Activated CD8-positive, alpha-beta memory T cell treated with anti-CD3 and anti-CD28 coated beads, Interleukin-2, amount 50 U/mL, for 24 hours (primary cell): ENCODE results near the gene SDCCAG8.

Source experiments
- DNase-seq: peaks from one replicate; pipeline ENCODE4 v3.0.0-alpha.2; 2020; ENCODE audit errors: extremely low read depth

The SDCCAG8 gene

DNA sequence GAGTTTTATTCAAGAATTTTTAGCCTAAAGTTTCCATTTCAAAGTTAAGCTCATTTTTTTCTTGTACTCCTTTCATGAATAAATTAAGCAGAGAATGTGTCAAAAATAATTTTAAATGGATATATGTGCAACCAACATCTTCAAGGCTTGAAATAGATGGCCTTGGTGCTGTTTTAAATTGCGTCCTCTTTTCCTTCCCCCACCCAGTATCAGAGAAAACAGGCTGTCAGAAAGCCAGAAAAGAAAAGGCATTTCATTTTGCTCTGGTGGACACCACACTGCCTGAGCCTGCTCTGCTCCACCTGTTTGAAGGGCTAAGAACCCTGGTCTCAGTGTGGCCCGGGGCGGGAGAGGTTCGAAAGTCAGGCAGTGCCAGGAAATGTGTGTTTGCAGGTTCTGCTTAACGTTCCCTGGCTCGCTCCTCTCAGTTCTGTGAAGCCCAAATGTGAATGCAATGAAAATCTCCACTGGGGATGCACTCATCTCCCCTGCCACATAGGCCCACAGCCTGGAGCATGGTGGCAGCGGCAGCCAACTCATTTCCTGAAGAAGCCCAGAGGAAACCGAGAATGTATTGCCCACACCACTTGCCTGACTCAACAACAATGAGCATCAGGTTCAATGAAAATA, 134.4 kb downstream of the SDCCAG8 start:
- no peak for DNase-seq

DNA sequence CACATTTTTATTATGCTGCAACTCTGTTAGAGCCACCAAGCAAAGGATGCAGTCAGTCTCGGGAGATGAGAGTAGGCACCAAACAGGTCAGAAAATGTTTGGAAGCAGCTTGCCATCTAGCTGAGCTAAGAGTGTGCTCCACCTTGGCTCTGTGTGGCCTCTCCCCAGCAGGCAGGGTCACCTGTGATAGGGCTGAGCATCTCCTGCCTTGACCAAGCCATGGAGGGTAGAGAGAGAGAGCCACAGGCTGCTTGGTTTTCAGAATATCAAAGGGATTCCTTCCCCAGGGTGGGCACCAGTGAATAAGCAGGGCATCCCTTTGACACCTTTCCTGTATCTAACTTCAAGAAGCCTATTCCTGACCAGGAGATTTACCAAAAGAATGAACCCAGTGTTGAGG, 135.5 kb downstream of the SDCCAG8 start:
- DNase-seq, result no peak

DNA sequence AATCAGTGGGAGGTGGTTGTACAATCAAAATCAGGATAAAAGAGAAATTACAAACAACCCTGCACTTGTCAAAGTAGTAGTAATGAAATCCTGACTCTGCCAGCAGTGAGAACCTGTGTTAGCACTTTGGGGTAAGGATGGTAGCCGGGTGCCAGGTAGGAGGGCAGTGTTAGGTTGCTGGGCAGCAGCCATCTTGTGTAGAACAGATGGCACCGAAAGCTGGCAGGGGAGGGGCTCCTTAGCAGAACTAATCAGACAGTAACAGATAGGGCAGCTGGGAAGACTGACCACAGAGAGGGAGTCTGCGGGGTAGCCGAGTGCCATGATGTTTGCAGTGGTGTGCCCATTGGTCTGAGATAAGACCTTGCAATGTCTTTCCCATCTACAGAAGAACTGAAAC, 137.3 kb downstream of the SDCCAG8 start:
- no peak for DNase-seq

DNA sequence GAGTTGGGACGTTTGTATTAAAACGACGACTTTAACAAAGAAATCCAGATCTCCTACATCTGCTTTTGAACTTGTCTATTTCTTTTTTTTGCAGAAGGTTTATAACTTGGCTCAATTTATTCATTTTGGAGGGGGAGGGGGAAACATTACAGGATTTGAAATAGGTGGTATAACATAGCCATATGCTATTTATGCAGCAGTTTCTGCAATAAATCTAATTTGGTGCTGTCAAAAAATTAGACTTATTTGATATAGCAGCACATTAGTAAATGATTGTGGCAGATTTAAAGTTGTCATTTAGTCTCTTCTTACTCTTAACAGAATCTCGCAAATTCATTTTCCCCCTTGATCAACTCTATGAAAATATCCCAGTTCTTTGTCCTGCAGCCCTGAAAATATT, 138.2 kb downstream of the SDCCAG8 start:
- no peak for DNase-seq

DNA sequence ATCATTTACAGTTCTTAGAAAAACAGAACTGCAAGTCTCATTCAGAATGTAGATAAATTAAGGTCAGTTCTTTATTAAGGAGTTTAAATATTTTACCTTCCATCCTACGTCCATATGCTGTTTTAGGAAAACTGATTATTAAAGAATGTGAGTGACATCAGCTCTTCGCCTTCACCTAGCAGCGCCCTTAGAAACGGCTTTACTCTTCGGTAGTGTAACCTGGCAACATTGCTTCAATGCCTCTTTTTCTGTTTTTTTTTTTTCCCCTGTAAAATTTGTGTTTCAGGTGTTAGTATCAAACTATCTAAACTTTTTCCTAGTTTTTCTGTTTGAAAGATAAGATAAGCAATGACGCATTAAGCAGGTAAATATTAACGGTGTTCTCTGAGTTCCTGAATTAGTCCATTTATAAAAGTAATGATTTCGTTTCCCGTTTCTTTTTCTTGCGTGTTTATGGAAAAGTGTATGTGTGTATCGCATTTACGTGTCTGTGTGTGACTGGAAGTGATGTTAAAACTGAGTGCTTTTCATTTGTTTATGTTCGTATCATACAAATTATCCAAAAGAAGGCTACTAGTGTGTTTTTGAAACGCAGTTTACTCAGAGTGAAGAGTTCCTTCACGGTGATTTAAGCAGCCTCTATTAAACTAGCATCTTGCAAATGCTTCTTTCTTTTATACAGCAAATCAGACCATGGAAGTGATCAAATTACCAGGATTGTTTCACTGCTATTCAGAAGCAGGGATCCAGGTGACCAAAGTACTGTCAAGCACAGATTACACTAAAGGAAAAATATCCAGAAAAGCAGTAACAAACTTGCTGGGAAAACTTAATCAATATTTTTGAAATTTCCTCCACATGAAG, 139.0 kb downstream of the SDCCAG8 start:
- DNase-seq, result no peak

DNA sequence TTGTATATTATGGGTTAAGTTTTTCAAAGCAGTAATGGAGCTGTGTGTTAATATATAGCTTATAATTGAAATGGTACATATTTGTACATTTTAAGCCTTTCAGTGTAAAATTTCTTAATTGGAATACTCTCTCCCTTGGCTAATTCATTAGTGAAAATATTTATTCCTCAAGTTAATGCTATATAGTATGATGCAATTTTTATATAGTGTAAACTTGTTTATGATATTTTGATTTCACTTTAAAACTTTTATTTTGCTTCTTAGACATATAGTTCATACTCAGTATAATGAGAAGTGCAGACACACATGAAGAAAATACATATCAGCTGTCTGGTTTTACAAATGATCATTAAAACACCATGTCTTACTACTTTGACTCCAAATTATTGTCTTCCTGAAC, 140.6 kb downstream of the SDCCAG8 start:
- no peak for DNase-seq

DNA sequence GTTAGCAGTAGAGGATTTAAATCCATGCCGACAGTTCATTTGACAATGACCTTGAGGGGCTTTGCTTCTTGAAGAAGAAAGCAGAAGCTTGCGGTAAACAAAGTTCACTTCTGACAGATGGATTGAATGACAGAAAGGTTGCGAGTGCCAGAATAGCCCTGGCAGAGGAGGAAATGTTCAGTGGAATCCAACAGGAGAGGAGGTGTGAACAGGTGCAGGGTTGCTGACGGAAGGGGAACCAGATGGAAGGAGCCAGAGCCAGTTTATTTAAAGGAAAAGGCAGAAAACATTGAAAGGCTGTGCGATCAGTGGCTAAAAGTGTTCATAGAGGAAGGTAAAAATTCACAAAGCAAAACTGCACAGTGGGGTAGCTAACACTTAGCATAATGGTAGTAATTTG, 141.0 kb downstream of the SDCCAG8 start:
- DNase-seq, result no peak

DNA sequence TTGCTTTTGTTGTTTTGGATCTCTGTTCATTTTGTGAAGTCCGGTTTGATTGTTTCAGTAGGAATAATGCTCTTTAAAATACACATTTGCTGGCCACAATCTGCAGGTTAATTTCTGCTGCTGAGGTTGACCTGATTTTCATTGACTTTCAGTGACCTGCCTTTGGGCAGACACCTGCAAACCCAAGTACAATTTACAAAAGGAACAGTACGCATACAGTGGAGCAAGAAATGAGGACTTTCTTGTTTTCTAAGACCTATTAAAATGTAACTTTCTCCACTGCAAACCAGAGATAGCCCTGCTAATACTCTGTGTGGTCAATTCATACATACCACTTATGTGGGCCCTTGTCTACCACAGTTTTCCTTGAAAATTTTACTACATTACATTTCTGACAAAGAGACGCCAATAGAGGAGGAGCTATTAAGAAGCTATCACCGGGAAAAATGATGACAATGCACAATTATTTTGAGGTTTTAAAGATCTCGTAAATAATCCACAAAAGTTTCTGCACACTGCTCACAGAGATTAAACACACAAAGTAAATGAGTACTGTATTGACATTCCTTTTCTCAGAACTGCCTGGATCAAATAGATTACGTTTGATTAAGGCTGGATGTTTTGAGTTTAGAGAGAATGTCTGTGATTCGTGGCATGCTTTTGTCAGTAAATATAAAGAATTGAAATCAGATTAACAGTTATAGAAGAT, 141.9 kb downstream of the SDCCAG8 start:
- no peak for DNase-seq

DNA sequence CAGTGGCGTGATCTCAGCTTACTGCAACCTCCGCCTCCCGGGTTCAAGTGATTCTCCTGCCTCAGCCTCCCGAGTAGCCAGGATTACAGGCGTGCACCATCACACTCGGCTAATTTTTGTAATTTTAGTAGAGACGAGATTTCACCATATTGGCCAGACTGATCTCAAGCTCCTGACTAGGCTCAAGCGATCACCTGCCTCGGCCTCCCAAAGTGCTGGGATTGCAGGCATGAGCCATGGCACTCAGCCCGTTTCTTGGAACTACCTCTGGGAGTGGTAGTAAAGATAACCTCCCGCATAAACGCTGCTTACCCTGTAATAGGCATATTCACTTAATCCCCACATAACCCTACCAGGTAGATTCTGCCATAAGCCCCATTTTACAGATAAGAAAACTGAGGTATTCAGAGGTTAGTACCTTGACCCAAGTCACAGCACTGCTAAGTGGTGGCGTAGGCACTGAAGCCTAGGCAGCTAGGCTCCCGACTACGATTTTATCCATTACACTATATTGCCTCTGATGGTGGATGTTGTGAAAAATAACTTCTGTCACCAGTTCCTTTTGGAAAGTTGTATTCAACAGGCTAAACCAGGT, 143.8 kb downstream of the SDCCAG8 start:
- DNase-seq, result no peak

DNA sequence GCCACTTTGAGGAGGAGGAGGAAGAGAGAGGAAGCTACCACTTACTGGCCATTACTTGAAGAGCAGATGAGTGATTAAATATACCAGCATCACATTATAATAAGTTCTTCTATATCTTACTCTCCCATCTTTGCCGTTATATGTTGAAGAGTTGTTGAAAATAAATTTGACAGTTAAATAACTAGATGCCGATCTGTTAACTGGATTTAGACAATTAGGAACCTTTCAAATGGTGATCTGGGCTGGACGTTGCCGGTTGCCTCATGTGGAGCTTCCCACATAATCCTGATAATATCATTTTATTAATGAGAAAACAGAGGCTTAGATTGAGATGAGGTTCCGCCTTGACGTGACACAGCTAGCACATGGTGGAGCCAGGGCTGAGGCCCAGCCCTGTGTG, 147.0 kb downstream of the SDCCAG8 start:
- DNase-seq, result no peak

DNA sequence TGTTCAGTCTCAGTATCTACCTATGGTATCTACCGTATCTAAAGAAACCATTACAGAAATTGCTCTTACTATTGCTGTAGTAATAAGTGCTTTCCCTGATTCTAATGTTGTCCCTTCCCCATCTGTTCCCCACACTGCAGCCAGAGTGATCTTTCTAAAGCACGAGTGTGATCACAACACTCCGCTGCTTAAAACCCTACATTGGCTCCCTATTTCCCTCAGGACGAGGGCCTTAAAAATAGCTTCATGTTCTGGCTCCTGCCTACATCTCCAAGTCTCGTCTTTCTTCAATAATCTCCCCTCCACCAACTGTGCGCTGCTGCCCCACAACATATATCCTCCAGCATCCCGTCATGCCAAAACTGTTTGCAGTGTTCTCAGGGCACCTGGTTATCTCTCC, 150.6 kb downstream of the SDCCAG8 start:
- DNase-seq, result no peak

DNA sequence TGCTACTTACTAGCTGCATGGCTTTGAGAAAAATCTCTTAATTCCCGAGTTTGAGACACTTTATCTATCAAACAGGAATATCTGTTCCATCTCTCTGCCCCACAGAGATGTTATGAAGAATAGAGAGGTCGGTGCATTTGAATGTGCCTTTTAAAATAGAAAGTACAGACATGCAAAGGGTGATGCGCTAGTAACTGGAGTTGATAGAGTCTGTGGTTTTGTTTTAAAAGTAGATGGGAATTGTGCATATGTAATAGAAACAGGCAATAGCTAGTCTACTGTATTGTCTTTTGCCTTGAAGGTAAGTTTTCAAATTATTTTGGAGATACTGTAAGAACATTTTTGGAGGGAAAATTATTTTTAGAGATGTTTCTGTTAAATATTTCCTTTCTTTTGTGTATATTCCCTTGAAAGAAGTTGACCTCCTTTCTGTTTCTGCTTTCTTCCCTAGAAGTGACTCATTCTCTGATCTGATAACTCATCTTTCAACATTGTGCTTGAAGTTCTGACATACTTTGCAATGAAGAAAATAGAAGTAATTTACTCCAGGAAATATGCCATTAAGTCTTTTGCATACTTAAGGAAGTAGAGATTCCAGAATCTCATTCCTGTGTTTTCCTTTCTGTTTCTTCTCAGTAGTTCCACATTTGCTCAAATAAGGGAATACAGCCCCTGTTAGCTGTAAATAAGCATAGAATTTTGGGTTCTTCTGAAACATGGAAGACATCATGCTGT, 151.6 kb downstream of the SDCCAG8 start:
- no peak for DNase-seq

DNA sequence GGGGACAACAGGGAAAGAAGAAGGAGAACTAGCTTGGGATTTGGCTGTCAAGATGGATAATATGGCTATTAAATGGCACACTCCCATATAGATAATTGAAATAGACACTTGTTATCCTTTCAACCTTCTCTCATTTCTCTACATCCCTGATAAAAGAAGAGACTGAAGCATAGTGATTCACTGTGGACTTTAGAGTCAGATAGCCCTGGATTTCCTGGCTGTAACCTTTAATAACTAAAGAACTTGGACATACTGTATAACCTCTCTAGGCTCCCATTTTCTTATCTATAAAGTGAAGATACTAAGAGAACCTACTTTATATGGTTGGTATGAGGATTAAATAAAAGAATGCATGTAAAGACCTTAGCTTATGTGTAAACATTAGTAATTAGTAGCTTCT, 152.6 kb downstream of the SDCCAG8 start:
- no peak for DNase-seq

DNA sequence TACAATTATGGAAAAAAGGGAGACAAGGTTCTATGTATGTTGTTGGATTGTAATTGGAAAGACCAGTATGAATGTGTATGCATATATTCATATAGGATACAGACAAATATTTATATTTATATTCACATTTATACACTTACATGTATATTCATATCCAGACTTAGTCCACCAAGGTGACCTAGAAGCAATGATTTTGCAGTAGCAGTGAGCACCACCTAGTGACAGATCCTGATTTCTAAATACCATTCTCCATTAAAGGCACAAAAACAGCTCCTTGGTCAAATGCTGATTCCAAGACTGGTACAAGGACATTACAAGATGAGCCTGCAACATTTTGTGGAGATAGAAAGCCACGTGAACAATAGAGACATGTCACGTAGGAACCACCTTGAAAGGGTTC, 153.4 kb downstream of the SDCCAG8 start:
- DNase-seq, result no peak

DNA sequence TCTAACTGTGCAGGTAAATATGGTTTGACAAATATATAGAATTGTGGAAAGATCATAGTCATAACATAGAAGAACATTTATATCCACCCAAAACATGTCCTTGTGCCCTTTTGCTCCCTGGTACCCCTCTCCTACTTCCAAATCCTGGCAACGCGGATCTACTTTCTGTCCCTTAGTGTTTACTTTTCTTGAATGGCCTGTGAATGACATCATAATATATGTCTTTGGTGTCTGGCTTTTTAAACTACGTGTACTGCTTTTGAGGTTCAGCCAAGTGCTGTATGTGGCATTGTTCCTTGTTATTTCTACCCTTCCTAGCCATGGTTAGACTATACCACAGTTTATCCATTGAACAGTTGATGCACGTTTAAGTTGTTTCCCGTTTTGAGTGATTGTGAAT, 155.6 kb downstream of the SDCCAG8 start:
- no peak for DNase-seq

DNA sequence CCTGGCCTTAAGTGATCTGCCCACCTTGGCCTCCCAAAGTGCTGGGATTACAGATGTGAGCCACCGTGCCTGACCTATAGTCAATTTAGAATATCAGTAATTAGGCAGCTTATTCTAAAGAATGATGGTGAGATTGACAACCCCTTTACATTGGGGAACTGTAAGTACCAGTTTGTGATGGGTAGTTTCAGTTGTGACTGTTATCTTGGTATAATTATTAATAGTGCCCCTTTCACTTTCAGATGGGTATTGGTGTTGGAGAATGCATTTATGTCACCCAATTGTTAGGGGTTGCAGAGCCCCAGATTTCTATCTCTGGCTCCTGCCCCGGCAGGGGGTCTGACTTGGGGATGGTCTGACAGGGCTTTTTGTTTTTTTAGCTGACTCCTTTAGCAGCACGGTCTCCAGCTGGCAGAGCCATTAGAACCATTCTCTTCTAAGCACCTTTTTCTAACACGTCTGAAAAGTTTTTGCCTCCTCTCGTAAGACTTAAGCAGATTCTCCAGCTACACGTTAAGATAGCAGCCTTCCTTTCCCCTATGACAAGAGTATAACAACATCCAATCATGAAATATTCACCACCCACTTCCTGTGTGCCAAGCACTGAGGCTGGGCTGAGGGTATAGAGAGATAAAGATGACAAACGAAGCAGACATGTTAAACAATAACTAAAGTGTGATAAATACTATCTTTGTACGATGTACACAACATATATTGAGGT, 157.8 kb downstream of the SDCCAG8 start:
- no peak for DNase-seq

DNA sequence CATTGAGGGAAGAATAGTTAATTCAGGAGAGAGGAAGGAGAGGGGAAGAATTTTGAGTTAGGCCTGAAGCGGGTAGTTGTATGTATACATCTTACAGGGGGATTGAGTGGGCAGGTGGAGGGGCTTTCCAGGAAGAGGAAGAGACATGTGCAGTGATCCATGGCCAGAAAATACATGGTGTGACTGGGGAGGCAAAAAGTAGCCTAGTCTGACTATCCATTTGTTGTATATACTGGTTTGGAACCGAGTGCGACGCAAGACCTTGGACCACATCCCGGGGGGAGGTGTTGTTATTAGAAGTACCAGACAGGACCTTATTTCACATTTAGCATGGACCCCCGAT, 158.3 kb downstream of the SDCCAG8 start:
- DNase-seq, result no peak

DNA sequence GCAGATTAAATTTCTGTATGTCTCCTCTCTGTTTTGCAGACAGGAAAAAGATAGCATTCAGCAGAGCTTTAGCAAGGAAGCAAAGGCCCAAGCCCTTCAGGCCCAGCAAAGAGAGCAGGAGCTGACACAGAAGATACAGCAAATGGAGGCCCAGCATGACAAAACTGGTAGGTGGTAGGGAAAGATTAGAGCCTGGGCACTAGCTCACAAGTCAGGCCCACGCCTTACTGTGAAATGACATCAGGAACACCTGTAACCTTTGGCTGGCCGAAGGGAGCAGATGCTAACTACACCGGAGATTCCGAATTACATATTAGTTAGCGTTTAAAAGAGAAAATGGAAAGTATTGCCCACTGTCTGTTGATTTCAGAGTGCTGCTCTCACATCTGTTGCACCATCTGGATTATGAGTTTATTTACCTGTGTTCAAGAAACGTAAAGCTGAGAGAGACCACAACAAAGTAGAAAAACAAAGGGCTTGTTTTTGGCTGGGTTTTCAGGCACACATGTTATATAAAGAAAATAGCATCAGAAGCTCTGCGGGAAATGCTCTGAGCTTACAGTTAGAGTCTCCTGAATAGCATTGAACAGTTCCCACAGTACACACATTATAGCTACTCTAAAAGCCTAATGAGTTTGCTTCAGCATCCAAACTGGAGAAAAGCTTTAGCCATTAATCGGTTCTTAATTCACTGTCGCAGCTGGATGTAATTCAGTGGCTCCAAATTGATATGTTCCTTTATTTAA, 160.0 kb downstream of the SDCCAG8 start:
- no peak for DNase-seq

DNA sequence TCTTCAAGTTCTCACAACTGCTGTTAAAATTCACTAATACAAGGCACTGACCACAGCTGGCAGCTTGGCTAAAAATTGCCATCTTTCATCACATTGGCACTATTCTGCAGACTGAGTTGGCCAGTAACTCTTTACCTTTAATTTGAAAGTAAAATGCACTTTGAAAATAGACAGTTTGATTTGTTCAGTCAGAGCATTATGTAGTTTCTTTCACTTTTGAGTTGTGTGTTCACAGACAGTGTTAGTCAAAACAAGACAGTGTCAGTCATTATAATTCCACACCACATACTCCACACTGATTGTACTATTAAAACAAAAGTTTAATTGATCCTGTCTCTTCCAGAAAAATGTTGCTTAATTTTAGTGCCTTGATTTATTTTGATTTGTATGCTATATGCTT, 160.7 kb downstream of the SDCCAG8 start:
- DNase-seq, result no peak
